Stimulated activated CD4-positive, alpha-beta T cell treated with anti-CD3 and anti-CD28 coated beads, Interleukin-12 subunit alpha, Interleukin-12 subunit beta, amount 100 ng/mL, for 24 hours (primary cell): ENCODE data around the gene BEGAIN.

Source experiments
- DNase-seq, 2 experiments: peaks; one replicate each; pipeline ENCODE4 v3.0.0-alpha.2; 2020; ENCODE audit warnings: low read depth in 2 of 2

Gene BEGAIN

GRCh38 chr14:100536721-100537445 lies 50.3 kb downstream of the BEGAIN start:
- no peak for DNase-seq

GRCh38 chr14:100536121-100536510 lies 51.1 kb downstream of the BEGAIN start:
- DNase-seq, result no peak

- DNase-seq, result no peak
Observed at GRCh38 chr14:100535287-100536120, 51.7 kb downstream of the BEGAIN start.

GRCh38 chr14:100534528-100535286 lies 52.5 kb downstream of the BEGAIN start:
- no peak for DNase-seq

GRCh38 chr14:100533656-100534485 lies 53.3 kb downstream of the BEGAIN start:
- no peak for DNase-seq

GRCh38 chr14:100532906-100533655 lies 54.1 kb downstream of the BEGAIN start:
- DNase-seq, result no peak

GRCh38 chr14:100532154-100532861 lies 54.9 kb downstream of the BEGAIN start:
- DNase-seq, result no peak

- no peak for DNase-seq
Observed at GRCh38 chr14:100531152-100532121, 55.8 kb downstream of the BEGAIN start.

GRCh38 chr14:100530270-100531072 lies 56.7 kb downstream of the BEGAIN start:
- no peak for DNase-seq

GRCh38 chr14:100529561-100530031 lies 57.6 kb downstream of the BEGAIN start:
- no peak for DNase-seq

GRCh38 chr14:100528962-100529560 lies 58.2 kb downstream of the BEGAIN start:
- no peak for DNase-seq

- DNase-seq, result no peak
Observed at GRCh38 chr14:100526632-100527031, 60.6 kb downstream of the BEGAIN start.

GRCh38 chr14:100526057-100526456 lies 61.2 kb downstream of the BEGAIN start:
- no peak for DNase-seq

- DNase-seq, result no peak
Observed at GRCh38 chr14:100525615-100526014, 61.6 kb downstream of the BEGAIN start.

GRCh38 chr14:100524933-100525243 lies 62.3 kb downstream of the BEGAIN start:
- DNase-seq, result no peak

- DNase-seq, result no peak
Observed at GRCh38 chr14:100524233-100524932, 62.8 kb downstream of the BEGAIN start.

GRCh38 chr14:100523843-100524169 lies 63.4 kb downstream of the BEGAIN start:
- DNase-seq, result no peak
